ENCODE results near the gene DOCK3. TPM values are rescaled to one million over a fixed set of nuclear protein-coding genes. Genes with fewer than 3 reads are reported as not detected.

Gene DOCK3
- total and polyA plus RNA-seq, 10 of the 15 experiments (the other 5 are each of a cell fraction or from before 2014, with no cell fraction given), result 0.02 to 0.52 (median 0.04) TPM; not detected in 5

GRCh38 chr3:51271172-51271571 lies 596.4 kb downstream of the DOCK3 start:
- H3K9ac ChIP-seq (ENCODE audit: control insufficient read depth, insufficient read depth, low read length), result no peak overlapping the region
- CTCF ChIA-PET, result no interaction called here
- TF ChIP-seq SIX5 (IDR thresholded peaks at IDR 0.05; ENCODE audit: low read depth, low read length, severe bottlenecking) (no peak), RAD51 (IDR thresholded peaks at IDR 0.05) (no peak), ELK1 (IDR thresholded peaks at IDR 0.05; ENCODE audit: low read depth, low read length) (no peak), PAX8 (IDR thresholded peaks at IDR 0.05) (no peak), RELA (IDR thresholded peaks at IDR 0.05; ENCODE audit: borderline replicate concordance, partially characterized antibody) (no peak), TCF12 (IDR thresholded peaks at IDR 0.05; ENCODE audit: low read depth, low read length) (no peak), CBX3 (IDR thresholded peaks at IDR 0.05; ENCODE audit: borderline replicate concordance, low read depth) (no peak), RAD21 (IDR thresholded peaks at IDR 0.05; ENCODE audit: insufficient read depth, low read depth, low read length) (no peak), SMARCA5 (IDR thresholded peaks at IDR 0.05) (no peak), STAT1 (conservative IDR thresholded peaks at IDR 0.05) (no peak), TAF1 (IDR thresholded peaks at IDR 0.05; ENCODE audit: borderline replicate concordance, low read depth, low read length) (no peak), MEF2A (IDR thresholded peaks at IDR 0.05; ENCODE audit: insufficient read depth, low read depth, low read length) (no peak), TCF3 (IDR thresholded peaks at IDR 0.05; ENCODE audit: borderline replicate concordance, insufficient read depth, low read depth, low read length) (no peak), BACH1 (IDR thresholded peaks at IDR 0.05; ENCODE audit: borderline replicate concordance) (no peak)
- RAD21 ChIA-PET (ENCODE audit: unreplicated experiment), result no interaction called here
- no peaks in the 10 kb centered on the region for H3K4me1 ChIP-seq (ENCODE audit: control insufficient read depth, insufficient read depth, low read length)
- in situ Hi-C loops (cut with MboI), result no loop called here
- no peaks in the 10 kb centered on the region for H3K79me2 ChIP-seq (ENCODE audit: control insufficient read depth, insufficient read depth, low read length)
- H4K20me1 ChIP-seq (ENCODE audit: control insufficient read depth, insufficient read depth), result no peaks in the 10 kb centered on the region
- H3K9me3 ChIP-seq (replicated peaks; ENCODE audit: control insufficient read depth, insufficient read depth, low read length), result no peaks in the 10 kb centered on the region
- BruUV-seq (replicated peaks), result no TSS peak
- SMC1A ChIA-PET (ENCODE audit: uncharacterized antibody, unreplicated experiment), result no interaction called here
- H3K36me3 ChIP-seq (ENCODE audit: control insufficient read depth in 2 of 2, insufficient read depth in 2 of 2, low read length in 1 of 2), result no peaks in the 10 kb centered on the region
- no peak for DNase-seq (ENCODE audit: low read depth, low spot score)
- no peak overlapping the region for H3K4me3 ChIP-seq
- no peak overlapping the region for H2AFZ ChIP-seq (ENCODE audit: control insufficient read depth, low read depth, low read length)
- no peaks in the 10 kb centered on the region for H3K27me3 ChIP-seq (replicated peaks in 1 of 2; ENCODE audit: control insufficient read depth in 2 of 2, insufficient read depth in 2 of 2, low read length in 1 of 2)
- ATAC-seq, result no peak
- intact Hi-C loops (cut with micrococcal nuclease; ENCODE audit: unreplicated experiment), result no loop called here
- 0% methylated on average over 1 of the region's 1 CpG for WGBS (ENCODE audit: insufficient coverage, insufficient replicate concordance, low lambda C conversion rate, missing lambda C conversion rate)
- POLR2A ChIA-PET, result no interaction called here
- FAIRE-seq, result no peak
- no peak overlapping the region for H3K27ac ChIP-seq (ENCODE audit: control insufficient read depth, insufficient read depth)
- no peak overlapping the region for H3K4me2 ChIP-seq (ENCODE audit: control insufficient read depth, insufficient read depth)
